Measurements from ENCODE around the gene ACSF2.

The ACSF2 gene

GRCh38 chr17:50396261-50397110, 29.5 kb upstream of the ACSF2 start:
- TF ChIP-seq GATA2 (IDR thresholded peaks at IDR 0.05; ENCODE audit: low read depth, low read length), result no peak
- TF ChIP-seq GATA3 (IDR thresholded peaks at IDR 0.05; ENCODE audit: low read depth, low read length), result no peak

GRCh38 chr17:50397111-50397918, 28.7 kb upstream of the ACSF2 start, which contains the start of gene LRRC59:
LRRC59 (minus strand) TSS chr17:50397523; CDS start chr17:50397317, 206 bp downstream.
- TF ChIP-seq GATA3 (IDR thresholded peaks at IDR 0.05; ENCODE audit: low read depth, low read length), result no peak

- TF ChIP-seq GATA3 (IDR thresholded peaks at IDR 0.05; ENCODE audit: low read depth, low read length) (no peak), GATA2 (IDR thresholded peaks at IDR 0.05; ENCODE audit: low read depth, low read length) (no peak)
Observed at GRCh38 chr17:50397919-50398285, 28.1 kb upstream of the ACSF2 start.

- TF ChIP-seq GATA3 (IDR thresholded peaks at IDR 0.05; ENCODE audit: low read depth, low read length) (no peak), GATA2 (IDR thresholded peaks at IDR 0.05; ENCODE audit: low read depth, low read length) (no peak)
Observed at GRCh38 chr17:50406578-50406977, 19.4 kb upstream of the ACSF2 start.

- TF ChIP-seq GATA2 (IDR thresholded peaks at IDR 0.05; ENCODE audit: low read depth, low read length), result no peak
- no peak for TF ChIP-seq GATA3 (IDR thresholded peaks at IDR 0.05; ENCODE audit: low read depth, low read length)
Observed at GRCh38 chr17:50407921-50408320, 18.1 kb upstream of the ACSF2 start.

GRCh38 chr17:50412188-50412732, 13.8 kb upstream of the ACSF2 start:
- TF ChIP-seq GATA3 (IDR thresholded peaks at IDR 0.05; ENCODE audit: low read depth, low read length), result no peak
- no peak for TF ChIP-seq GATA2 (IDR thresholded peaks at IDR 0.05; ENCODE audit: low read depth, low read length)

- no peak for TF ChIP-seq GATA3 (IDR thresholded peaks at IDR 0.05; ENCODE audit: low read depth, low read length)
- no peak for TF ChIP-seq GATA2 (IDR thresholded peaks at IDR 0.05; ENCODE audit: low read depth, low read length)
Observed at GRCh38 chr17:50414808-50415207, 11.2 kb upstream of the ACSF2 start.

- no peak for TF ChIP-seq GATA3 (IDR thresholded peaks at IDR 0.05; ENCODE audit: low read depth, low read length)
- TF ChIP-seq GATA2 (IDR thresholded peaks at IDR 0.05; ENCODE audit: low read depth, low read length), result no peak
Observed at GRCh38 chr17:50420419-50421112, 5.5 kb upstream of the ACSF2 start.

- TF ChIP-seq GATA3 (IDR thresholded peaks at IDR 0.05; ENCODE audit: low read depth, low read length) (no peak), GATA2 (IDR thresholded peaks at IDR 0.05; ENCODE audit: low read depth, low read length) (no peak)
Observed at GRCh38 chr17:50421308-50422051, 4.5 kb upstream of the ACSF2 start.

- TF ChIP-seq GATA2 (IDR thresholded peaks at IDR 0.05; ENCODE audit: low read depth, low read length) (no peak), GATA3 (IDR thresholded peaks at IDR 0.05; ENCODE audit: low read depth, low read length) (no peak)
Observed at GRCh38 chr17:50422738-50423137, 3.3 kb upstream of the ACSF2 start.

GRCh38 chr17:50423553-50424159, 2.4 kb upstream of the ACSF2 start:
- no peak for TF ChIP-seq GATA3 (IDR thresholded peaks at IDR 0.05; ENCODE audit: low read depth, low read length)
- no peak for TF ChIP-seq GATA2 (IDR thresholded peaks at IDR 0.05; ENCODE audit: low read depth, low read length)

GRCh38 chr17:50424246-50424995, 1.6 kb upstream of the ACSF2 start:
- no peak for TF ChIP-seq GATA2 (IDR thresholded peaks at IDR 0.05; ENCODE audit: low read depth, low read length)
- no peak for TF ChIP-seq GATA3 (IDR thresholded peaks at IDR 0.05; ENCODE audit: low read depth, low read length)
